ENCODE data around the gene CBARP.

DNA sequence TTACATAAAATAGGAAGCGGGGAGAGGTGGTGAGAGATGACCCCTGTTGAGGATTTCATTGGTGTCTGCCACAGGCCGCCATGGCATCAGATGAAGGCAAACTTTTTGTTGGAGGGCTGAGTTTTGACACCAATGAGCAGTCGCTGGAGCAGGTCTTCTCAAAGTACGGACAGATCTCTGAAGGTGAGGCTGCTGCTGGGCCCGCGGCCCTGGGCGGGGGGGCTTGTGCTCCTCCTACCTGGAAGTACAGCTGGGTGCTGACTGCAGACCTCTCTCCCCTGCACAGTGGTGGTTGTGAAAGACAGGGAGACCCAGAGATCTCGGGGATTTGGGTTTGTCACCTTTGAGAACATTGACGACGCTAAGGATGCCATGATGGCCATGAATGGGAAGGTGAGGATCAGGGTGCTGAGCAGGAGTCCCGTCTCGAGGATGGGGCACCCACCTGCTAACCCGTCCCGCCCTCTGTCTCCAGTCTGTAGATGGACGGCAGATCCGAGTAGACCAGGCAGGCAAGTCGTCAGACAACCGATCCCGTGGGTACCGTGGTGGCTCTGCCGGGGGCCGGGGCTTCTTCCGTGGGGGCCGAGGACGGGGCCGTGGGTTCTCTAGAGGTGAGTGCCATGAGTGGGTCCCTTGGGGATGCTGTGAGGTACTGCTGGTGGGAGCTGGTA lies 33.2 kb upstream of the CBARP start:
- TF ChIP-seq, protein P1, sequence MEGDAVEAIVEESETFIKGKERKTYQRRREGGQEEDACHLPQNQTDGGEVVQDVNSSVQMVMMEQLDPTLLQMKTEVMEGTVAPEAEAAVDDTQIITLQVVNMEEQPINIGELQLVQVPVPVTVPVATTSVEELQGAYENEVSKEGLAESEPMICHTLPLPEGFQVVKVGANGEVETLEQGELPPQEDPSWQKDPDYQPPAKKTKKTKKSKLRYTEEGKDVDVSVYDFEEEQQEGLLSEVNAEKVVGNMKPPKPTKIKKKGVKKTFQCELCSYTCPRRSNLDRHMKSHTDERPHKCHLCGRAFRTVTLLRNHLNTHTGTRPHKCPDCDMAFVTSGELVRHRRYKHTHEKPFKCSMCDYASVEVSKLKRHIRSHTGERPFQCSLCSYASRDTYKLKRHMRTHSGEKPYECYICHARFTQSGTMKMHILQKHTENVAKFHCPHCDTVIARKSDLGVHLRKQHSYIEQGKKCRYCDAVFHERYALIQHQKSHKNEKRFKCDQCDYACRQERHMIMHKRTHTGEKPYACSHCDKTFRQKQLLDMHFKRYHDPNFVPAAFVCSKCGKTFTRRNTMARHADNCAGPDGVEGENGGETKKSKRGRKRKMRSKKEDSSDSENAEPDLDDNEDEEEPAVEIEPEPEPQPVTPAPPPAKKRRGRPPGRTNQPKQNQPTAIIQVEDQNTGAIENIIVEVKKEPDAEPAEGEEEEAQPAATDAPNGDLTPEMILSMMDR (IDR thresholded peaks at IDR 0.05), result no peak
- no peak for TF ChIP-seq ZFX (IDR thresholded peaks at IDR 0.05; ENCODE audit: borderline replicate concordance)
